KOPT-K1 (cell line): Measurements from ENCODE around the gene USP12.
"Not testable (repeated sequence)": the region's sequence is repeated elsewhere in the genome, so short reads cannot be mapped to it uniquely, and the experiment has no call there.

Experiments used
- H3K27ac ChIP-seq: fragments of 200-600 bp; sonication (generic); 2 replicates; pipeline ENCODE4 v1.5.1; 2016; ENCODE audit warnings: antibody characterized with exemption, mild to moderate bottlenecking, low read depth, low read length; ENCODE audit not compliant: poor library complexity, severe bottlenecking
- H3K36me3 ChIP-seq: fragments of 200-600 bp; sonication (generic); 2 replicates; pipeline ENCODE4 v1.5.1; 2017; ENCODE audit warnings: antibody characterized with exemption, mild to moderate bottlenecking, low read length, moderate library complexity; ENCODE audit not compliant: insufficient read depth
- H3K9me3 ChIP-seq: fragments of 200-600 bp; sonication (generic); 2 replicates; pipeline ENCODE4 v1.5.1; 2017; ENCODE audit warnings: antibody characterized with exemption, low read length, mild to moderate bottlenecking; ENCODE audit not compliant: insufficient read depth, poor library complexity, severe bottlenecking

Gene USP12

DNA sequence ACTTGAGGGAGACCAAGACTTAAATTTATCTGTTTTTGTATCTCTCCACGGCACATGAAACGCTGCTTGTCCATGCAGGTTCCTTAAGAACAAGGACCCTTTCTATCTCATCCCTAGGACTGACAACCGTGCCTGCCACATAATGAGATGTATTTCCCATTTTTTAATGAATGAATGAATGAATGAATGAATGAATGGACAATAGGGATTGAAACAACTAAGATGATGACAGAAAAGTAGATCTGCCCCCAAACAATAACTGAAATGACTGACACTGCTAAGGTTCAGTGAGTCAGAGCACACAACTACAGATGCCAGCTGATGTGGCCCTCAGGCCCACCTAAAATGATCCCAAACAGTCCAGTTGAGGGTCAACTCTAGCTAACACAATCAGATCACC, 69.8 kb downstream of the USP12 start:
- no peaks in the 10 kb centered on the region for H3K9me3 ChIP-seq
- peaks cover 35% of the 10 kb centered on the region for H3K36me3 ChIP-seq
- no peak overlapping the region for H3K27ac ChIP-seq

DNA sequence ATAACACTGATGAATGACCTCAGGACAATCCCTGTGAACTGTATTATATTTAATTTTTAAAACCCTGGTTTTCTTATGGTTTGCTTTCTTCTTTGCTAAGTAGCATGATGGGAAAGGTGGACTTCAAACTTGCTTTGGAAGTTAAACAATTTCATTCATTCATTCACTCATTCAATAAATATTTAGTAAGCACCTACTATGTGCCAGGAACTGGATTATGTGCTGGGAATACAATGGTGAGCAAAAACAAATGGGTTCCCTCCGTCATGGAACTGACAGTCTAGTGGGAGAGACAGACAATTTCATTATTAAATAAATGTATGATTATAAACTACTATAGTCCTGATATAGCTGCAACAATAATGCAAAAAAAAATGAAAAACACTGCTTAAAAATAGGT, 70.3 kb downstream of the USP12 start:
- no peaks in the 10 kb centered on the region for H3K9me3 ChIP-seq
- peaks cover 35% of the 10 kb centered on the region for H3K36me3 ChIP-seq
- no peak overlapping the region for H3K27ac ChIP-seq

DNA sequence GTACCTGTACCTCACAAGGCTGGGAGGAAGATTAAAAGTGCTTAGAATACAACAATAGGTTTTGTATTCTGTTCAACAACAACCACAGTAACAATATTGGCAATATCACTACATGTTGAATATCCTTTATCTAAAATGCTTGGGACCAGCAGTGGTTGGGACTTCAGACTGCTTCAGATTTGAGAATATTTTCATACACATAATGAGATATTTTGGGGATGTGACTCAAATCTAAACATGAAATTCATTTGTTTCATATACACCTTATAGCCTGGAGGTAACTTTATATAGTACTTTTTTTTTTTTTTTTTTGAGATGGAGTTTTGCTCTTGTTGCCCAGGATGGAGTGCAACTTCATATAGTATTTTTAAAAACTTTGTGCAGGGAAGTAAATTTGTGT, 73.9 kb downstream of the USP12 start:
- Histone ChIP-seq H3K27ac (no peak overlapping the region), H3K9me3 (no peaks in the 10 kb centered on the region), H3K36me3 (peaks cover 36% of the 10 kb centered on the region)

DNA sequence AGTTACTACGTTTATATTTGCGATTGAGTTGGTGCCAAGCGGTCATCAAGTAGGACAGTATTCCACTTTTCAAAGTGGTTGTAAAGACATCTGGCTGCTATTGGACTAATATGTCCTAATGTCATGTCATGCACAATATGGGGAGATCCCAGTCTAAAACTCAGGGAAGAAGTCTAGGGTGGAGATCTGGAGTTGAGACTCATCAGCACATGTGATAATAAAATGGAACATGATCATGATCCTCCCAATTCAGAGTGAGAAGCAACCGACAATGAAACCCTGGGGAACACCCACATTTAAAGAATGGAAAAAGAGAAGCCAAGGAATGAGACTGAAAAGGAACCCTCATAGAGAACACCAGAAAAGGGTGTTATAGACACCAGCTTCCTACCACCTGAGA, 80.2 kb downstream of the USP12 start:
- H3K36me3 ChIP-seq: peaks cover 56% of the 10 kb centered on the region
- no peaks in the 10 kb centered on the region for H3K9me3 ChIP-seq

DNA sequence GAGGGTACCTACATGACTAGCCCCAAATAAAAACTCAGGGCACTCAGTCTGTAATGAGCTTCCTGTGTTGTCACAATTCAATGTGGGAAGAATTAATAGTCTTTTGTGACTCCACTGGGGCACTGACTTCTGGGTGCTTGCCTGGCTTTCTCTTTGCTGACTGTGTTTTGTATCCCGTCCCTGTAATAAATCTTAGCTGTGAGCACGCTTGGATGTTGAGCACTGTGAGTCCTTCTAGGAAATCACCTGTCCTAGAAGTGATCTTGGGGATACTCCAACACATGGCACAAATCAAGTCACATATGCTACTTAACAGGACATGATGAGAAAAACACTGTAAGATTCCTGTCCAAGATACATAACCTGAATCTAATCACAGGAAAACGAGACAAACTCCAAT, 83.0 kb downstream of the USP12 start:
- Histone ChIP-seq H3K27ac (no peak overlapping the region), H3K9me3 (no peaks in the 10 kb centered on the region), H3K36me3 (peaks cover 50% of the 10 kb centered on the region)

More for the DNA sequence above, 80.2 kb downstream of the USP12 start:
- H3K27ac ChIP-seq: no peak overlapping the region

DNA sequence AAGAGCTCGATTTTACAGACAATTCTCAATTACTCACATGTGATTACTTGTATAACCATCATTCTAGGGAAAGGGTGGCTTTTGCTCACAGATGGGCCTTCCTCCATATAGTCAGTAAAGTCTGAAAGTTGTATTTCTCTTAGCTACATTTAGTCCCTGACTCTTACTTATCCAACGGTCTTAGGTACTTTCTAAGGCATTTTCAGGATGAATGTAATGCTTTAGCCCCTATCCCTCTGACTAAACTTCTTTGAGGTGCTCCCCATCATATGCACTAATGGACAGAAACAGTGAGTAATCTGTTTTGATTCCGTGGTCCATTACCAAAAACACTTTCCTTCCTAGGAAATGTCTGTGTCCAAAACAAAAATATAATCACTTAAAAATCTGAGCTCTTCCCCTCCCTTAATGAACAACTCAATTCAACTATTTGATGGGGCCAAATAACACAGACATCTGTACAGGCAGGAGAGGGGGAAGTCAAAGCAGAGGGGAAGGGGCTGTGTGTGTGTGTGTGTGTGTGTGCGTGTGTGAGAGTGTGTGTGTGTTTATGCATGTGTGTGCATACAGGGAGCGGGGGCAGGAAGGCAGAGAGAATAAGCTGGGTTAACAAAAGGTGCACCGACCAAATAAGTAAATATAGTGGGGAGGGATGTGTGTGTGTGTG, 84.9 kb downstream of the USP12 start:
- Histone ChIP-seq H3K27ac (no peak overlapping the region), H3K36me3 (peaks cover 51% of the 10 kb centered on the region), H3K9me3 (no peaks in the 10 kb centered on the region)

DNA sequence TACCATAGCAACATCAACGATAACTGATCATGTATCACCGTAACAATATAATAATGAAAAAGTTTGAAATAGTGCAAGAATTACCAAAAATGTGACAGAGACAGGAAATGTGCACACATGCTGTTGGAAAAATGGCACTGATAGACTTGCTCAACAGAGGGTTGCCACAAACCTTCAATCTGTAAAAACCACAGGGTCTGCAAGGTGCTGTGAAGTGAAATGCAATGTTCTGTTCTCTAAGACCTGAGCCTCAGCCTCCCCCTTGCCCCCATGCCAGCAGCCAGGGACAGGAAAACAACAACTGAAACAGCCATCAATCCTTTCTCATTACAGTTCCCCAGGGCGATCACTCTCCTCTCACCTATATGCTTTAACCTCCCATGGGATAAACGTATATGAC, 88.4 kb downstream of the USP12 start:
- H3K36me3 ChIP-seq: peaks cover 53% of the 10 kb centered on the region
- no peak overlapping the region for H3K27ac ChIP-seq
- no peaks in the 10 kb centered on the region for H3K9me3 ChIP-seq

DNA sequence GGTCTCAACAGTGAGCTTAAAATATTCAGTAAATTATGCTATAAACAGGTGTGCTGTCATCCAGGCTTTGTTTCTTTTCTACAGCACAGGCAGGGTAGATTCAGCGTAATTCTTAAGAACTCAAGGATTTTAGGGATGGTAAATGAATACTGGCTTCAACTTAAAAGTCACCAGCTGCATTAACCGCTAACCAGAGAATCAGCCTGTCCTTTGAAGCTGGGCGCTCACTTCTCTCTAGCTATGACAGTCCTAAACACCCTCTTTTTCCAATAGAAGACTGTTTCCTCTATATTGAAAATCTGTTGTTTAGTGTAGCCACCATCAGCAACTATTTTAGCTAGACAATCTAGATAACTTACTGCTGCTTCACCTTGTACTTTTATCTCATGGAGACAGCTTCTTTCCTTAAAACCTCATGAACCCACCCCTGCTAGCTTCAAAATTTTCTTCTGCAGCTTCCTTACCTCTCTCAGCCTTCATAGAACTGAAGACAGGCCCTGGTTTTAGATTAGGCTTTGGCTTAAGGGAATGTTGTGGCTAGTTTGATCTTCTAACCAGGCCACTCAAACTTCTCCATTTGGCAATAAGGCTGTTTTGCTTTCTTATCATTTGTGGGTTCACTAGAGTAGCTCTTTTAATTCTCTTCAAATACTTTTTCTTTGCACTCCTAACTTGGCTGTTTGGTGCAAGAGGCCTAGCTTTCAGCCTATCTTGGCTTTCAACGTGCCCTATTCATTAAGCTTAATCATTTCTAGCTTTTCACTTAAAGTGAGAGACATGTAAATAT, 89.5 kb downstream of the USP12 start:
- no peaks in the 10 kb centered on the region for H3K9me3 ChIP-seq
- peaks cover 44% of the 10 kb centered on the region for H3K36me3 ChIP-seq
- H3K27ac ChIP-seq: no peak overlapping the region

DNA sequence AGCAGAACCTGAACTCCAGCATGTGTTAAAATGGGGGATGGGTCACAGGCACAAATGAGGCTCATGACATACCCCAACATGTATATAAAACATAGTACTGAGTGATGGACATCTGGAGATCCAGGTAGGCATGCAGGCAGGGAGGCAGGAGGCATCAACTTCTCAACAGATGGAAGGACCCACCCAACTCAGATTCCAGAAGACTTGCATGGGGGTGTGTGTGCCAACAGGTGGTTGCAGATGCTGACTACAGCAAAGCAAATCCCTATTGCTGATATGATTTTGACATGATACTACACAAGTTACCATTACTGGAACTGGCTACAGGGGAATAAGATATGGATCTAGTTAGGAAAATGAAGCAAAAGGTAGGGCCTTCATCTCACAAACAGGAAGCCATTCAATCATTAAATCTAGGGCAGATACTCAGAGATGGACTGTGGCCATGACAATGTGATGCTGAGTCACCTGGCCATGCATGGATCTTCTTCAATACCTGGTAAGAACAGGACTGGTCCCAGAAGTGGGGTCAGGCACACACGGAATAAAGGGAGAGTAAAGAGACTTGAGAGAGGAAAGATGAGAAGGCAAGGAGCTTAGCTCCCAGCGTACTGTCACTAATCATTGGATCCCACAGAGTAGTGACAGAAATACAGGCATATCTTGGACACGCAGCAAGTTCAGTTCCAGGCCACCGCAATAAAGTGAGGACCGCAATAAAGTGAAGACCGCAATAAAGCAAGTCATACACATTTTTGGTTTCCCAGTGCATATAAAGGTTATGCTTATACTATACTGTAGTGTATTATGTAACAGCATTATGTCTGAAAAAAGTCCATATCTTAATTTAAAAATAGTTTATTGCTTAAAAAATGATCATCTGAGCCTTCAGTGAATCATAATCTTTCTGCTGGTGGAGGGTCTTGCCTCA, 91.3 kb downstream of the USP12 start:
- peaks cover 31% of the 10 kb centered on the region for H3K36me3 ChIP-seq
- H3K27ac ChIP-seq: no peak overlapping the region

DNA sequence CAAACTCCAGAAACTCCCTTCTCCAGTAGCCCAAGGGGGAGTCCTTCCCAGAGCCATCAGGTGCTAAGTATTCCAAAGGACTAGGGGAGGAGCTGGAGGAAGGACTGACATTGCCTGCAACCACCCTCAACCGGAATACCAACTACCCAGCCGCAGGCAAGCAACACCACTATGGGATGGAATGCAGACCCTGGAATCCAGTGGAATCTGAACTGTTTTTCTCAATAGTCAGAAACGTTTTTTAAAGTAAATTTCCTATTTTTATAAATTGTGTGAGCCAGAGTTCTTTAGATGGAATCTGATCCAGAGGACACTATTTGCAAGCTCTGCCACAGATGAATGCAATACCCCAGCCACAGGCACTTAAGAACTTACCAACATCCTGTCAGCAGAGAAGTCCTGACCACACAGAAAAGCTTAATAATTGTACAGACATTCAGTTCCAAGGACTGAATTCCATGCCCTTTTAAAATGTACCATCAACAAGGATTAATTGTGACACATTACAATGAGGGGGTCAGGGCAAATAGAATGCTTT, 92.1 kb downstream of the USP12 start:
- no peak overlapping the region for H3K27ac ChIP-seq
- H3K9me3 ChIP-seq: no peaks in the 10 kb centered on the region
- H3K36me3 ChIP-seq: peaks cover 26% of the 10 kb centered on the region; the same call in 1 of the 2 replicates

More for the DNA sequence above, 91.3 kb downstream of the USP12 start:
- no peaks in the 10 kb centered on the region for H3K9me3 ChIP-seq

DNA sequence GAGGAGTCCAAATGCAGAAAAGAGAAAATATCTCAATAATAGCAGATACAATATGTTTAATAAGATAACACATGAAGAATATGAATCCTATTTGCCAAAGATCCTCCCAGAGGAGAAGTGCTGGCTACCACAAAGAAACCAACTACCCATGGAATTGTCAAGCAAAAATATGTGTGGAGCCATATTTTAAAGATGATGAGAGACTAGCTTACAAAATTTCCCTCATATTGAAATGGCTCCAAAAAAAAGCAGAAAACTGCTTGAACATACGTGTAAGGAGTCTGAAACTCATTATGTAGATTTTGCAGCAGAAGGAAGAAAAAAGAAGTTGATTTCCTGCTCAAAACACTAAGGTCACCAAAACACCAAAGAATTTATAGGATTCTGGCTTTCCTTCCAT, 94.2 kb downstream of the USP12 start:
- peaks cover 28% of the 10 kb centered on the region for H3K36me3 ChIP-seq
- no peak overlapping the region for H3K27ac ChIP-seq
- H3K9me3 ChIP-seq: no peaks in the 10 kb centered on the region

DNA sequence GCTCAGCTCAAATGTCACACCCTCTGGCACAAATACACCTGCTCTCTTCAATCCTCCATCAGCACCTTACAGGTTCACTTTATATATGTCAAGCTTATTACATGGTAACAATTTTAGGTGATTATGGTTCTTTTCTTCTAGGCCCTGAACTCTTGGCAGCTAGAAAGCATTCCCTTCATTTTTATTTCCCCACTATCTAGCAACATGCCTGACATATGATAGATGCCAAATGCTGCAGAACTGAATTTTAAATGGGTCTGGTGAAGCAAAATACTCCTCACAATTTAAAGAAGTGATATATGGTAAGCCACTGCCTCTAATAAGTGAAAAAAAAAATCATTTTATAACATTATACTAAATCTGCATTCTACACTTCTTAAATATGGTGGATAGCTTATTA, 95.2 kb downstream of the USP12 start:
- Histone ChIP-seq H3K9me3 (no peaks in the 10 kb centered on the region), H3K27ac (no peak overlapping the region), H3K36me3 (peaks cover 34% of the 10 kb centered on the region)

DNA sequence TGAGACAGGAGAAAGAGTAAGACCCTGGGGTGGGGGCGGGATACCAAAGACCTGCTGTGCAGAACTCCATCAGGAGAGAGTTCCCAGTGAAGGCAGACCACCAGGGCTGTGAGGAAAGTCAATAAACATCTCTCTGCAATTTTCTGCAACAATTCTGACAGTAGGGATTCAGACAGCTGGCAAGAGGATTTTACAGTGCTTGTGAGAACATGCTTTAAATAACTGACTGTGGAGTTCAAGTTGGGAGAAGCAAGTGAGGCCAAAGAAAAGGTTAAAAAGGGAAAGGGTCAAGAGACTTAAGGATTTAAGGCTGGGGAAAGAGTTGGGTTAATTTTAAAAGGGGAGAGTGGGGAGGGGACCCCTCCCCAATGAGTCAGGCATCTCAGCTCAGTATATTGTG, 98.4 kb downstream of the USP12 start:
- Histone ChIP-seq H3K9me3 (no peaks in the 10 kb centered on the region), H3K27ac (no peak overlapping the region), H3K36me3 (peaks cover 27% of the 10 kb centered on the region)

DNA sequence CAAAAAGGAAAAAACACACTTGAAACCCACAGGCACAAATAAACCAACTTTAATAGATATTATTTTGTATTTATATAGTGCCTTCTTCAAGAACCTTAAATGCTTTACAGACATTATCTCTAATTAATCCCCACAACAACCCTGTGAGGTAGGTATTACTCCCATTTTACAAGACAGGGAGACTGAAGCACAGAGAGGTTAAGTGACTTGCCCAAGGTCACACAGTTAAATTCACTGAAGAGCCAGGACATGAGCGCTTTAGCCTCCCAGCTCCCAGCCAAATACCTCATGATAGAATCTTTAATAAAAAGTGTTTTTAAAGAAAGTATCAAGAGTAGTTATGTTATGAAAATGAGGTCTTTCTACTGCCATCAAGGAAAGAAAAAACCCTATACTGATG, 105.5 kb downstream of the USP12 start:
- H3K9me3 ChIP-seq, H3K27ac ChIP-seq: not testable (repeated sequence)
- H3K36me3 ChIP-seq: peaks cover 10% of the 10 kb centered on the region; the same call in 1 of the 2 replicates

DNA sequence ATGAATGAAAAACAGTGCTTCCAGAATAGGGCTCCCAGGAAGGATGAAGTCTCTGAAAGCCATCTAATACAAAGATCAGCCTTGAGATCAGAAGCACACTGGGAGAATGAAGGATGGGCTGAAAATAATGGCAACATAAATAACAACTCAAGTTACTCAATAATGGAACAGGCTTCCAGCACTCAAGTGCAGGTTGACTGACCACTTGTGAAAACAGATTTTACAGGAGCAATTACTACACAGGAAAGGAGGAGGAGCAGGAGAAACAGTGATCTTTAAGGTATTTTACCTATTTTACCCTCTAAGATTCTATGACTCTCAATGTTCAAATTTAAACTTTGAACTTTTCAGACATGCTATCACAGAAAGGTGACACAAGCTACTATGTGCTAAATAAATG, 106.0 kb downstream of the USP12 start:
- Histone ChIP-seq H3K36me3 (peaks cover 10% of the 10 kb centered on the region; the same call in 1 of the 2 replicates), H3K9me3 (no peaks in the 10 kb centered on the region), H3K27ac (no peak overlapping the region)
